H1 (cell line): Measurements from ENCODE around the gene WNT9B. TPM values are rescaled to one million over a fixed set of nuclear protein-coding genes. Genes with fewer than 3 reads are reported as not detected.

Experiments used
- CTCF ChIA-PET: fragments of 300-600 bp; sonication (Branson Sonifier 250); formaldehyde crosslinking; loops from one replicate; lab custom pipeline; 2021; ENCODE audit not compliant: partially characterized antibody; lab: Charles Lee
- POLR2A ChIA-PET: fragments of 300-600 bp; sonication (Branson Sonifier 250); formaldehyde crosslinking; loops from one replicate; lab custom pipeline; 2021; ENCODE audit warnings: inconsistent platforms; ENCODE audit not compliant: partially characterized antibody; lab: Charles Lee
- DNase-seq, 2 experiments: peaks; one replicate each; pipeline versions ENCODE4 v3.0.0 to v3.0.0-alpha.2; 2010 to 2022; ENCODE audit warnings: low spot score in 2 of 2, low read depth in 1 of 2, mixed read lengths in 1 of 2
- FAIRE-seq: peaks from 2 replicates; lab custom pipeline; 2011; peaks lifted over from hg19 to GRCh38; lab: Jason Lieb, UNC
- H2AFZ ChIP-seq: 2 replicates; pipeline ENCODE4 v1.8.1; 2012; ENCODE audit warnings: low read length, inconsistent platforms
- H2AK5ac ChIP-seq: 2 replicates; pipeline ENCODE4 v1.6.1; 2013; ENCODE audit warnings: low read depth, low read length
- H2BK120ac ChIP-seq: replicated peaks from 2 replicates; pipeline ENCODE3; 2013; ENCODE audit warnings: low read depth, low read length, inconsistent platforms
- H2BK12ac ChIP-seq: 2 replicates; pipeline ENCODE4 v1.6.1; 2013; ENCODE audit warnings: low read depth, low read length
- H2BK15ac ChIP-seq: 2 replicates; pipeline ENCODE4 v1.6.1; 2013; ENCODE audit warnings: low read length
- H2BK20ac ChIP-seq: 2 replicates; pipeline ENCODE4 v1.6.1; 2013; ENCODE audit warnings: low read length
- H2BK5ac ChIP-seq: 2 replicates; pipeline ENCODE4 v1.6.1; 2013; ENCODE audit warnings: low read depth, low read length
- H3K14ac ChIP-seq: 2 replicates; pipeline ENCODE4 v1.6.1; 2013; ENCODE audit warnings: inconsistent platforms; ENCODE audit not compliant: insufficient read length
- H3K18ac ChIP-seq: 2 replicates; pipeline ENCODE4 v1.6.1; 2013; ENCODE audit warnings: low read length; ENCODE audit errors: extremely low read depth
- H3K23ac ChIP-seq: 2 replicates; pipeline ENCODE4 v1.6.1; 2013; ENCODE audit warnings: inconsistent platforms; ENCODE audit not compliant: insufficient read length
- H3K23me2 ChIP-seq: 2 replicates; pipeline ENCODE4 v1.6.1; 2013; ENCODE audit warnings: low read depth, low read length
- H3K27ac ChIP-seq: 2 replicates; pipeline ENCODE4 v1.6.1; 2011; ENCODE audit warnings: low read depth, low read length, inconsistent platforms
- H3K27me3 ChIP-seq, 4 experiments: replicated peaks in 1 of 4; 1 replicate in 1 of 4; 2 replicates in 3 of 4; pipeline versions ENCODE4 v1.6.1 to v1.8.1; 2011 to 2013; ENCODE audit warnings: low read length in 3 of 4, mild to moderate bottlenecking in 3 of 4, inconsistent platforms in 2 of 4, mixed read lengths in 2 of 4, moderate library complexity in 1 of 4; ENCODE audit not compliant: control insufficient read depth in 3 of 4, insufficient read depth in 3 of 4; ENCODE audit errors: extremely low read depth in 1 of 4
- H3K36me3 ChIP-seq, 4 experiments: 2 replicates each; pipeline versions ENCODE4 v1.6.1 to v1.8.1; 2011 to 2013; ENCODE audit warnings: mild to moderate bottlenecking in 4 of 4, low read length in 3 of 4, moderate library complexity in 2 of 4, control low read depth in 1 of 4, inconsistent platforms in 1 of 4; ENCODE audit not compliant: insufficient read depth in 4 of 4, control insufficient read depth in 2 of 4
- H3K4ac ChIP-seq: replicated peaks from 2 replicates; pipeline ENCODE3; 2013; ENCODE audit warnings: low read length, low read depth, mixed read lengths, inconsistent platforms; ENCODE audit not compliant: insufficient read length
- H3K4me1 ChIP-seq, 4 experiments: replicated peaks in 1 of 4; 1 replicate in 1 of 4; 2 replicates in 3 of 4; pipeline versions ENCODE4 v1.6.1 to v1.8.1; 2011 to 2013; ENCODE audit warnings: low read length in 3 of 4, inconsistent platforms in 2 of 4, mixed read lengths in 1 of 4; ENCODE audit not compliant: insufficient read depth in 4 of 4, control insufficient read depth in 3 of 4
- H3K4me2 ChIP-seq, 2 experiments: 2 replicates each; pipeline versions ENCODE4 v1.6.1 to v1.8.1; 2011 to 2013; ENCODE audit warnings: low read depth in 2 of 2, low read length in 2 of 2, control low read depth in 1 of 2, inconsistent platforms in 1 of 2, mild to moderate bottlenecking in 1 of 2; ENCODE audit not compliant: insufficient read depth in 1 of 2
- H3K4me3 ChIP-seq, 4 experiments: fragments of 200-600, 300-600 bp in 1 of 4; sonication (generic), shearing (Covaris generic), sonication (Bioruptor Twin) in 1 of 4; 2 replicates each; pipeline versions ENCODE4 v1.5.1 to v1.8.1; 2011 to 2016; ENCODE audit warnings: low read length in 4 of 4, low read depth in 3 of 4, control low read depth in 2 of 4, inconsistent platforms in 2 of 4, mild to moderate bottlenecking in 2 of 4, mixed read lengths in 1 of 4, moderate library complexity in 1 of 4; ENCODE audit not compliant: insufficient read depth in 2 of 4; ENCODE audit errors: extremely low read depth in 1 of 4
- H3K56ac ChIP-seq: replicated peaks from 2 replicates; pipeline ENCODE3; 2013; ENCODE audit warnings: low read depth, mild to moderate bottlenecking, mixed read lengths, low read length, inconsistent platforms; ENCODE audit not compliant: insufficient read length
- H3K79me1 ChIP-seq: 2 replicates; pipeline ENCODE4 v1.6.1; 2013; ENCODE audit warnings: low read depth, low read length, control low read depth
- H3K79me2 ChIP-seq, 2 experiments: 2 replicates each; pipeline versions ENCODE4 v1.6.1 to v1.8.1; 2012 to 2013; ENCODE audit warnings: low read length in 2 of 2, mild to moderate bottlenecking in 2 of 2, inconsistent platforms in 1 of 2; ENCODE audit not compliant: insufficient read depth in 2 of 2, control insufficient read depth in 1 of 2
- H3K9ac ChIP-seq, 4 experiments: replicated peaks in 1 of 4; 1 replicate in 1 of 4; 2 replicates in 3 of 4; pipeline versions ENCODE4 v1.6.1 to v1.8.1; 2011 to 2013; ENCODE audit warnings: low read depth in 3 of 4, low read length in 3 of 4, control low read depth in 2 of 4, mild to moderate bottlenecking in 2 of 4, moderate library complexity in 2 of 4, inconsistent platforms in 1 of 4; ENCODE audit errors: extremely low read depth in 1 of 4
- H3K9me3 ChIP-seq, 2 experiments: 2 replicates each; pipeline versions ENCODE4 v1.6.1 to v1.8.1; 2012 to 2013; ENCODE audit warnings: mild to moderate bottlenecking in 2 of 2, moderate library complexity in 2 of 2, control low read depth in 1 of 2, inconsistent platforms in 1 of 2, low read depth in 1 of 2, low read length in 1 of 2, mixed read lengths in 1 of 2; ENCODE audit not compliant: insufficient read depth in 2 of 2
- H4K20me1 ChIP-seq, 2 experiments: replicated peaks in 1 of 2; 2 replicates each; pipeline versions ENCODE3 to v1.8.1; 2011 to 2013; ENCODE audit warnings: inconsistent platforms in 2 of 2, low read length in 2 of 2, mild to moderate bottlenecking in 1 of 2; ENCODE audit not compliant: insufficient read depth in 2 of 2, control insufficient read depth in 1 of 2
- H4K5ac ChIP-seq: 2 replicates; pipeline ENCODE4 v1.6.1; 2013; ENCODE audit warnings: low read length, low read depth, mixed read lengths, inconsistent platforms; ENCODE audit not compliant: insufficient read length
- H4K8ac ChIP-seq: 2 replicates; pipeline ENCODE4 v1.8.0; 2013; ENCODE audit warnings: mild to moderate bottlenecking, moderate library complexity, low read length, inconsistent platforms; ENCODE audit not compliant: insufficient read depth; ENCODE audit errors: extremely low read depth
- H4K91ac ChIP-seq: replicated peaks from 2 replicates; pipeline ENCODE3; 2013; ENCODE audit warnings: low read length, mixed read lengths, inconsistent platforms; ENCODE audit not compliant: insufficient read length
- BCL11A ChIP-seq, 2 experiments: IDR thresholded peaks; one replicate each; pipeline ENCODE4 v1.6.1; 2011; ENCODE audit warnings: low read depth in 2 of 2, low read length in 2 of 2, mild to moderate bottlenecking in 2 of 2
- CBX8 ChIP-seq: fragments of 300-800, 300-1000 bp; sonication (generic); IDR thresholded peaks from 2 replicates; pipeline ENCODE4 v1.7.1; 2016; ENCODE audit warnings: low read depth, low read length, borderline replicate concordance
- EGR1 ChIP-seq: IDR thresholded peaks from 2 replicates; pipeline ENCODE4 v1.6.1; 2011; ENCODE audit warnings: low read depth, low read length, borderline replicate concordance
- KDM4A ChIP-seq: IDR thresholded peaks from one replicate; pipeline ENCODE4 v1.7.1; 2012; ENCODE audit warnings: low read depth, mild to moderate bottlenecking, moderate library complexity, low read length, inconsistent platforms; ENCODE audit not compliant: severe bottlenecking
- NRF1 ChIP-seq: IDR thresholded peaks from 2 replicates; pipeline ENCODE4 v1.6.1; 2011; ENCODE audit warnings: mild to moderate bottlenecking, low read depth, low read length, improper control_type of control experiment
- POLR2A ChIP-seq, 2 experiments: IDR thresholded peaks; 1 replicate in 1 of 2; 2 replicates in 1 of 2; pipeline ENCODE4 v1.6.1; 2011; ENCODE audit warnings: low read depth in 2 of 2, low read length in 2 of 2, mild to moderate bottlenecking in 2 of 2; ENCODE audit errors: control extremely low read depth in 1 of 2
- RNF2 ChIP-seq: fragments of 200-900, 300-1000 bp; sonication (generic); IDR thresholded peaks from 2 replicates; pipeline ENCODE4 v1.7.1; 2016; ENCODE audit warnings: borderline replicate concordance, low read depth, mild to moderate bottlenecking, antibody characterized with exemption, low read length; ENCODE audit not compliant: poor library complexity, severe bottlenecking; ENCODE audit errors: missing control alignments
- SIX5 ChIP-seq: IDR thresholded peaks from 2 replicates; pipeline ENCODE4 v1.6.1; 2011; ENCODE audit warnings: mild to moderate bottlenecking, low read depth, low read length
- TCF12 ChIP-seq: IDR thresholded peaks from 2 replicates; pipeline ENCODE4 v1.6.1; 2011; ENCODE audit warnings: low read depth, mild to moderate bottlenecking, low read length
- YY1 ChIP-seq: IDR thresholded peaks from 2 replicates; pipeline ENCODE4 v1.6.1; 2011; ENCODE audit warnings: low read depth, mild to moderate bottlenecking, low read length
- WGBS, 2 experiments: shearing (Covaris generic) in 1 of 2; methylation state at CpG; one replicate each; pipeline versions ENCODE4 v1.1.6 to v1.1.7; 2013 to 2015; ENCODE audit warnings: low lambda C conversion rate in 2 of 2, mixed read lengths in 2 of 2, inconsistent platforms in 1 of 2, low coverage in 1 of 2, missing lambda C conversion rate in 1 of 2; ENCODE audit not compliant: insufficient replicate concordance in 2 of 2, insufficient coverage in 1 of 2, insufficient read length in 1 of 2; ENCODE audit errors: extremely low coverage in 1 of 2, missing lambda C conversion rate in 1 of 2; 5-methylcytosine and 5-hydroxymethylcytosine counted together
- polyA plus RNA-seq, 7 experiments: library from polyadenylated mRNA; depleted of rRNA in 3 of 7; stranded (reverse) in 5 of 7; unstranded in 2 of 7; fragments of >200 nt in 5 of 7; fragments of 200-250 nt in 2 of 7; gene quantifications; 1 replicate in 5 of 7; 2 replicates in 1 of 7; 4 replicates in 1 of 7; pipeline versions ENCODE4 v1.2.1 to v1.2.3, GENCODE V29; 2011 to 2013; ENCODE audit warnings: missing spikeins in 2 of 7, mixed read lengths in 2 of 7
- total RNA-seq: library from RNA; stranded (reverse); fragmentation: NEBNext Ultra II Directional; extraction: Animal tissue kit (Norgen Biotek cat#: 25700); gene quantifications from 2 replicates; pipeline ENCODE4 v1.2.1, GENCODE V29; 2021

The WNT9B gene
- total and polyA plus RNA-seq, 2 of the 8 experiments (the other 6 are each of a cell fraction or from before 2014, with no cell fraction given) = 0.21 TPM; not detected in 1

DNA sequence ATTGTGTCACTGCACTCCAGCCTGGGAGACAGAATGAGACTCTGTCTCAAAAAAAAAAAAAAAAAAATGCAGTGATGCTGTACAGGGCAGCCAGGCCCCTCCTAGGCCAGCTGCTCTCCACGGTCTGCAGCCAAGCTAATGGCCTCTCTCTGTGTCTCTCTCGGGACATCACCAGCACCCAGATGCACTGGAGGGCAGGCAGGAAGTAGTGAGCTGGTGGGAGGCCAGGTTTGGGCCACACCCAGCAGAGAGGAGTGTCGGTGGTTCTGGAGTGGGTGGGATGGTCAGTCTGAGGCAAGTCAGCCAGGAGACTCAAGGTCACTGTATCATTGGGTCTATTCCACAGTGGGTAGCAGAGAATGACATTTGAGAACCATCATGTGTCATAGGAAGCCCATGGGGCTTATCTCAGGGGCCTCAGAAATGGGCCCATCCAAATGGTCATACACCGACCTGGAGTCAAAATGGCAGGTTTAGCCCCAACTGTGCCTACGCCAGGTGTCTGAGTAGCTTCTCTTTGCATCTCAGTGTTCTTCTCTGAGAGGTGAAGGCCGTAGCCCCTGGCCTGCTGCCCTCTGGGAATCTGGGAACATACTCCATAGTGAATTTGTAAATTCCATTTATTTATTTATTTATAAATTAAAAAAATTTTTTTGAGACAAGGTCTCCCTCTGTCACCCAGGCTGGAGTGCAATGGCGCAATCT is 22.7 kb downstream of the WNT9B start:
- H4K8ac ChIP-seq = no peak overlapping the region
- no peak overlapping the region for H2BK20ac ChIP-seq
- no peak overlapping the region; a peak in 1 of 7 replicates for H3K9ac ChIP-seq
- no peak overlapping the region for H3K4me3 ChIP-seq
- no peak overlapping the region for H3K27ac ChIP-seq
- no peaks in the 10 kb centered on the region for H3K36me3 ChIP-seq
- no peak overlapping the region for H2AK5ac ChIP-seq
- H3K4ac ChIP-seq = no peak overlapping the region
- WGBS, 2 experiments = 95% methylated on average over 7 of the region's 7 CpGs; no CpG with 5 or more reads in 1 of the 2 experiments
- no peak overlapping the region for H2BK5ac ChIP-seq
- H3K23me2 ChIP-seq = no peaks in the 10 kb centered on the region; the same call in 1 of the 2 replicates
- H3K4me2 ChIP-seq = no peak overlapping the region
- no peak overlapping the region for H2BK15ac ChIP-seq
- no peak overlapping the region for H4K5ac ChIP-seq
- H2BK120ac ChIP-seq = no peak overlapping the region
- no peak overlapping the region for H2BK12ac ChIP-seq
- POLR2A ChIA-PET = no interaction called here
- H3K23ac ChIP-seq = no peak overlapping the region
- no peaks in the 10 kb centered on the region for H3K79me1 ChIP-seq
- FAIRE-seq (no peak), DNase-seq (no peak)
- CTCF ChIA-PET = interaction anchor here (0.5 to 5.2 kb wide), 17 partner anchors 11 to 107 kb away, joined by 3 to 41 read pairs (median 4); no protein-coding TSS in a partner anchor
- H3K27me3 ChIP-seq = peaks cover 0 to 3% (median 0%) of the 10 kb centered on the region in 4 experiments; a peak in 2 of 7 replicates
- H3K18ac ChIP-seq = no peak overlapping the region
- H3K4me1 ChIP-seq = no peaks in the 10 kb centered on the region
- no peaks in the 10 kb centered on the region for H3K9me3 ChIP-seq
- TF ChIP-seq YY1 = no peak
- no peak for TF ChIP-seq RNF2
- TF ChIP-seq POLR2A (IDR thresholded peaks at IDR 0.05; ENCODE audit: control extremely low read depth in 1 of 2, low read depth in 2 of 2, low read length in 2 of 2) = no peak
- TF ChIP-seq KDM4A = no peak
- TF ChIP-seq TCF12 = no peak
- TF ChIP-seq BCL11A (IDR thresholded peaks at IDR 0.05; ENCODE audit: low read depth in 2 of 2, low read length in 2 of 2) = no peak
- no peak for TF ChIP-seq CBX8
- no peak for TF ChIP-seq NRF1
- no peak for TF ChIP-seq EGR1
- TF ChIP-seq SIX5 = no peak
- no peak overlapping the region for H3K14ac ChIP-seq
- no peak overlapping the region for H2AFZ ChIP-seq
- H3K56ac ChIP-seq = no peak overlapping the region
- no peaks in the 10 kb centered on the region for H3K79me2 ChIP-seq
- H4K91ac ChIP-seq = no peak overlapping the region
- H4K20me1 ChIP-seq = peaks cover 0 to 4% of the 10 kb centered on the region in 2 experiments
